Astrocyte (in vitro differentiated cells and primary cell): ENCODE results near the gene ANKRD40CL.

Experiments
- EZH2 ChIP-seq: IDR thresholded peaks from 2 replicates; pipeline ENCODE4 v1.6.1; 2012; ENCODE audit warnings: mild to moderate bottlenecking, low read length, inconsistent platforms; ENCODE audit not compliant: insufficient read depth
- TF ChIP-seq, protein P1 (sequence below): IDR thresholded peaks from 2 replicates; pipeline ENCODE4 v1.5.1; 2011; ENCODE audit warnings: low read depth, mild to moderate bottlenecking, inconsistent platforms, low read length, moderate library complexity; ENCODE audit not compliant: insufficient read depth

GRCh38 chr17:50816271-50816670, 49.0 kb upstream of the ANKRD40CL start:
- no peak for TF ChIP-seq EZH2
- TF ChIP-seq, protein P1, sequence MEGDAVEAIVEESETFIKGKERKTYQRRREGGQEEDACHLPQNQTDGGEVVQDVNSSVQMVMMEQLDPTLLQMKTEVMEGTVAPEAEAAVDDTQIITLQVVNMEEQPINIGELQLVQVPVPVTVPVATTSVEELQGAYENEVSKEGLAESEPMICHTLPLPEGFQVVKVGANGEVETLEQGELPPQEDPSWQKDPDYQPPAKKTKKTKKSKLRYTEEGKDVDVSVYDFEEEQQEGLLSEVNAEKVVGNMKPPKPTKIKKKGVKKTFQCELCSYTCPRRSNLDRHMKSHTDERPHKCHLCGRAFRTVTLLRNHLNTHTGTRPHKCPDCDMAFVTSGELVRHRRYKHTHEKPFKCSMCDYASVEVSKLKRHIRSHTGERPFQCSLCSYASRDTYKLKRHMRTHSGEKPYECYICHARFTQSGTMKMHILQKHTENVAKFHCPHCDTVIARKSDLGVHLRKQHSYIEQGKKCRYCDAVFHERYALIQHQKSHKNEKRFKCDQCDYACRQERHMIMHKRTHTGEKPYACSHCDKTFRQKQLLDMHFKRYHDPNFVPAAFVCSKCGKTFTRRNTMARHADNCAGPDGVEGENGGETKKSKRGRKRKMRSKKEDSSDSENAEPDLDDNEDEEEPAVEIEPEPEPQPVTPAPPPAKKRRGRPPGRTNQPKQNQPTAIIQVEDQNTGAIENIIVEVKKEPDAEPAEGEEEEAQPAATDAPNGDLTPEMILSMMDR: no peak
